CD8-positive, alpha-beta memory T cell (primary cell): ENCODE results near the gene AIPL1. TPM values are rescaled to one million over a fixed set of nuclear protein-coding genes. Genes with fewer than 3 reads are reported as not detected.

ENCODE experiments used
- CTCF ChIA-PET: fragments of 350-600 bp; sonication (Branson Sonifier 250); formaldehyde crosslinking; loops from one replicate; lab custom pipeline; 2021; ENCODE audit warnings: antibody characterized with exemption; lab: Charles Lee
- POLR2A ChIA-PET: fragments of 350-600 bp; sonication (Branson Sonifier 250); formaldehyde crosslinking; loops from one replicate; lab custom pipeline; 2021; ENCODE audit warnings: antibody characterized with exemption; lab: Charles Lee
- DNase-seq, 5 donors: peaks; one replicate each; pipeline versions ENCODE4 v3.0.0 to v3.0.0-alpha.2; 2020 to 2022; ENCODE audit warnings: mixed read lengths in 1 of 5
- H3K27ac ChIP-seq: one replicate; pipeline ENCODE4 v1.7.0; 2013; ENCODE audit warnings: low read depth, mild to moderate bottlenecking, low read length, moderate library complexity
- H3K27me3 ChIP-seq: 2 replicates; pipeline ENCODE4 v1.7.0; 2013; ENCODE audit warnings: low read length, mild to moderate bottlenecking; ENCODE audit not compliant: insufficient read depth, poor library complexity, severe bottlenecking
- H3K36me3 ChIP-seq: 2 replicates; pipeline ENCODE4 v1.7.0; 2013; ENCODE audit warnings: mild to moderate bottlenecking, low read length, moderate library complexity; ENCODE audit not compliant: insufficient read depth
- H3K4me1 ChIP-seq: 2 replicates; pipeline ENCODE4 v1.7.0; 2013; ENCODE audit warnings: mild to moderate bottlenecking, low read length, moderate library complexity; ENCODE audit not compliant: insufficient read depth
- H3K4me3 ChIP-seq: 2 replicates; pipeline ENCODE4 v1.7.0; 2013; ENCODE audit warnings: mild to moderate bottlenecking, low read length
- H3K9me3 ChIP-seq: 2 replicates; pipeline ENCODE4 v1.7.0; 2013; ENCODE audit warnings: mild to moderate bottlenecking, low read length
- H3K27ac Mint-ChIP-seq, 8 donors: one replicate each; pipeline ENCODE4 v1.8.0; 2020 to 2021; ENCODE audit warnings: mixed read lengths in 8 of 8, mild to moderate bottlenecking in 6 of 8, inconsistent platforms in 3 of 8, moderate library complexity in 3 of 8
- H3K27me3 Mint-ChIP-seq, 2 donors: one replicate each; pipeline ENCODE4 v1.8.0; 2020 to 2021; ENCODE audit warnings: mixed read lengths in 2 of 2, mild to moderate bottlenecking in 1 of 2, moderate library complexity in 1 of 2
- H3K36me3 Mint-ChIP-seq, 3 donors: one replicate each; pipeline ENCODE4 v1.8.0; 2020 to 2021; ENCODE audit warnings: mixed read lengths in 3 of 3, inconsistent platforms in 1 of 3, mild to moderate bottlenecking in 1 of 3
- H3K4me1 Mint-ChIP-seq, 3 donors: one replicate each; pipeline ENCODE4 v1.8.0; 2020 to 2021; ENCODE audit warnings: mixed read lengths in 3 of 3, inconsistent platforms in 1 of 3, mild to moderate bottlenecking in 1 of 3
- H3K4me3 Mint-ChIP-seq, 7 donors: one replicate each; pipeline ENCODE4 v1.8.0; 2020 to 2021; ENCODE audit warnings: mixed read lengths in 7 of 7, mild to moderate bottlenecking in 6 of 7, moderate library complexity in 4 of 7, inconsistent platforms in 2 of 7
- H3K9me3 Mint-ChIP-seq, 5 donors: one replicate each; pipeline ENCODE4 v1.8.0; 2020 to 2022; ENCODE audit warnings: mixed read lengths in 5 of 5, mild to moderate bottlenecking in 3 of 5, moderate library complexity in 2 of 5, inconsistent platforms in 1 of 5
- polyA plus RNA-seq: library from polyadenylated mRNA; unstranded; fragments of 300-500 nt; fragmentation: Illumina TruSeq; gene quantifications from one replicate; pipeline ENCODE4 v1.2.3, GENCODE V29; 2021
- total RNA-seq, 2 experiments: library from RNA; stranded (reverse); gene quantifications; one replicate each; pipeline ENCODE4 v1.2.3, GENCODE V29; 2021

AIPL1 gene
- total and polyA plus RNA-seq, 3 experiments from 2014 or later: not detected

DNA sequence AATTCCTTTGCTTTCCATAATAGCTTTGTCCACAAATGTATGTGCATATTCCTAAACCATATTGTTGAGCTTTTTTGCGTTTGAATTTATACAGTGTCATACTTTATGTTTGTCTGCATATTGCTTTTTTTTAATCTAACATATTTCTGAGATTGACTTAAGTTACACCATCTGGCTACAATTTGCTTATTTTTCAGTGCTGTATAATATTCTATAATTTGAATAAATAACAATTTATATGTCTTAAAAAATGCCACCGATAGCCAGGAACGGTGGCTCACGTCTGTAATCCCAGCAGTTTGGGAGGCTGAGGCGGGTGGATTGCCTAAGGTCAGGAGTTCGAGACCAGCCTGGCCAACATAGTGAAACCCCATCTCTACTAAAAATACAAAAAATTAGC, 7.9 kb upstream of the AIPL1 start:
- Histone ChIP-seq H3K4me1 (peaks cover 4% of the 10 kb centered on the region), H3K27ac (no peak overlapping the region), H3K4me3 (no peak overlapping the region), H3K9me3 (no peaks in the 10 kb centered on the region), H3K27me3 (no peaks in the 10 kb centered on the region), H3K36me3 (no peaks in the 10 kb centered on the region)
- Mint-ChIP-seq H3K4me1 (peaks cover 12 to 14% (median 14%) of the 10 kb centered on the region in 3 donors), H3K4me3 (peak overlapping the region in 3 of 7 donors; percentile 61 to 91 (median 87)), H3K9me3 (peaks cover 0 to 4% (median 0%) of the 10 kb centered on the region in 5 donors), H3K36me3 (peaks cover 0 to 4% (median 0%) of the 10 kb centered on the region in 3 donors), H3K27me3 (peaks cover 10 to 24% of the 10 kb centered on the region in 2 donors), H3K27ac (no peak overlapping the region)
- DNase-seq: no peak
- POLR2A ChIA-PET: no interaction called here
- CTCF ChIA-PET: no interaction called here

DNA sequence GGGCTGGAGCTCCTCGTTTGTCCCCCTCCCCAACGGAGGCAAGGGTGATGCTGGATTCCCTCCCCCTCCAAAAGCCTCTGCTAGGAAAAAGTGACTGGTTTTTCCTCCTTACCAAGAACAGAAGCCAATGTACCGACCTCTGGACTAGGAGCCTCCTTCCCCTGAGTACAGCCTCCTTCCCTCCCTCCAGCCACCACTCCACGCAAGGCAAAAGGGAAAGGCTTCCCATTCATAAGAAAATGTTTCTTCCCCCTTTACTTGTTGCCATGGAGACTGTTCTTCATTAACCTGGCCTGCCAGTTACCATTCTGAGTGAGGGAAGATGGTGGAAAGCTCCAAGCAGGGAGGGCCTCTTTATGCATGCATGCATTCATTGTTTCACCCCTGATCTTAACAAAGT, 5.0 kb upstream of the AIPL1 start:
- peaks cover 4% of the 10 kb centered on the region for H3K4me1 ChIP-seq
- Mint-ChIP-seq H3K36me3 (peaks cover 0 to 4% (median 0%) of the 10 kb centered on the region in 3 donors), H3K27me3 (peaks cover 15 to 42% of the 10 kb centered on the region in 2 donors), H3K4me3 (no peak overlapping the region), H3K9me3 (peaks cover 0 to 4% (median 0%) of the 10 kb centered on the region in 5 donors), H3K4me1 (peaks cover 13 to 19% (median 14%) of the 10 kb centered on the region in 3 donors), H3K27ac (no peak overlapping the region)
- H3K36me3 ChIP-seq: no peaks in the 10 kb centered on the region
- H3K27ac ChIP-seq: no peak overlapping the region
- DNase-seq: no peak
- no peaks in the 10 kb centered on the region for H3K9me3 ChIP-seq
- CTCF ChIA-PET: no interaction called here
- no peak overlapping the region for H3K4me3 ChIP-seq
- H3K27me3 ChIP-seq: peaks cover 4% of the 10 kb centered on the region
- POLR2A ChIA-PET: no interaction called here

DNA sequence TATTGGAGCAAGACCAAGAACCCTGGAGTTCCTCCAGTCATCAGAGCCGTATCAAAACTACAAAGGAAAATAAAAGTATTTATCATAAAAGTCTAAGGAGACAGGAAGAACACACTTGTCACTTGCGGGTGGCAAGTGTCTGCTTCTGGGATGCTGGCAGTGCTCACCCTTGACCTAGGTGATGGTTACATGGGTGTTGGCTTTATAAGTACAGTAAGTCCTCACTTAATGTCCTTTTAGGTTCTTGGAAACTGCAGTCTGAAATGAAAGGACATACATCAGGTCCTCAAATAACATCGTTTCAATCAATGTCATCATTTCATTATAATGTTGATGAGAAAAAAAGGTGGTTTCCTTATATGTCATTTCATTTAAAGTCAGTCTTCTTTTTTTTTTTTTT, 3.0 kb upstream of the AIPL1 start:
- H3K4me3 Mint-ChIP-seq: no peak overlapping the region
- no peaks in the 10 kb centered on the region for H3K9me3 Mint-ChIP-seq
- Histone ChIP-seq H3K27me3 (peaks cover 4% of the 10 kb centered on the region), H3K4me3 (no peak overlapping the region), H3K36me3 (no peaks in the 10 kb centered on the region), H3K9me3 (no peaks in the 10 kb centered on the region), H3K27ac (no peak overlapping the region), H3K4me1 (no peaks in the 10 kb centered on the region)
- ChIA-PET POLR2A (no interaction called here), CTCF (no interaction called here)
- H3K27ac Mint-ChIP-seq: no peak overlapping the region
- peaks cover 0 to 4% (median 0%) of the 10 kb centered on the region in 3 donors for H3K36me3 Mint-ChIP-seq
- peaks cover 0 to 4% (median 2%) of the 10 kb centered on the region in 3 donors for H3K4me1 Mint-ChIP-seq
- no peak for DNase-seq
- H3K27me3 Mint-ChIP-seq: peaks cover 17 to 42% of the 10 kb centered on the region in 2 donors

DNA sequence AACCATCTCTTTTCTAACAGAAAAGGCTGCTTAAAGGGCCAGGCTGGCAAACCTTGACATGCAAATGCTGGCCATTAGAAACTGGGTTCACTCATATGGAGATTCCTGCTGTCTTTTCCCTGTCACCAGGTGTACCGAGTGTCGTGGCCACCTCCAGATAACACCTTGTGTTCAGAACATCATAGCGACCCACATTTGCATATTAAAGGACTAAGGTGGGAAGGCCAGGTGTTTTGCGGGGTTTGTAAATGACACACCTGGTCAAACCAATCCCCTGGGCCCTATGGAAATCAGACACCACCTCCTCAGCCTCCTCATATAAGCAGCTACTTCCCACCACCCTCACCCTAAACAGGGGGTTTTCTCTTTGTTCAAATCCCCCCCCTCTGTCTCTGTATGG, 2.5 kb upstream of the AIPL1 start:
- H3K4me3 Mint-ChIP-seq: no peak overlapping the region
- Histone ChIP-seq H3K4me3 (no peak overlapping the region), H3K27me3 (peaks cover 4% of the 10 kb centered on the region), H3K27ac (no peak overlapping the region), H3K36me3 (no peaks in the 10 kb centered on the region), H3K9me3 (no peaks in the 10 kb centered on the region), H3K4me1 (no peaks in the 10 kb centered on the region)
- POLR2A ChIA-PET: no interaction called here
- peaks cover 0 to 4% (median 2%) of the 10 kb centered on the region in 3 donors for H3K4me1 Mint-ChIP-seq
- CTCF ChIA-PET: interaction anchor here (1.5 kb wide), 1 partner anchor 845 kb away, joined by 6 read pairs; no protein-coding TSS in a partner anchor
- peaks cover 0 to 4% (median 0%) of the 10 kb centered on the region in 3 donors for H3K36me3 Mint-ChIP-seq
- peaks cover 17 to 42% of the 10 kb centered on the region in 2 donors for H3K27me3 Mint-ChIP-seq
- H3K27ac Mint-ChIP-seq: no peak overlapping the region
- no peak for DNase-seq
- no peaks in the 10 kb centered on the region for H3K9me3 Mint-ChIP-seq

DNA sequence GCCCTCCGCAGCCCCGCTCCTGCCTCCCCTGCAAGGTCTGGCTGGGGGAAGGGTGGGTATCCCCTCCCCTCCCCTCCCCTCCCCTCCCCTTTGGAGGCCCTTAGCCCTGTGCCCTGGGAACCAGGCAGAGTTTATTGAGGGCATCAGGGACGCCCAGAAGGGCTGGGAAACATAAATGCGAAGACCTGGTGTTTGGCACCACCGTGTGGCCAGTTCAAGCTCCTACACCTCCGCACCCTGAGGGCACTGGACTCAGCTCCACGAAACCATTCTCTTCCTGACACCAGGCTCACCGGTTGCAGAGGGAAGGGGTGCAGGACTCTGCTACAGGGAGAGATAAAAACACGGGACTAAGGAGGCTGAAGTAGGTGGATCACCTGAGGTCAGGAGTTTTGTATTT, 1.0 kb upstream of the AIPL1 start:
- Histone ChIP-seq H3K27ac (no peak overlapping the region), H3K4me1 (no peaks in the 10 kb centered on the region), H3K4me3 (no peak overlapping the region), H3K9me3 (no peaks in the 10 kb centered on the region), H3K27me3 (peaks cover 4% of the 10 kb centered on the region), H3K36me3 (no peaks in the 10 kb centered on the region)
- Mint-ChIP-seq H3K9me3 (peaks cover under 1 to 8% (median 5%) of the 10 kb centered on the region in 5 donors), H3K36me3 (peaks cover 0 to 11% (median 0%) of the 10 kb centered on the region in 3 donors), H3K4me1 (peaks cover 0 to 4% (median 2%) of the 10 kb centered on the region in 3 donors), H3K4me3 (no peak overlapping the region), H3K27me3 (peaks cover 17 to 46% of the 10 kb centered on the region in 2 donors), H3K27ac (no peak overlapping the region)
- ChIA-PET POLR2A (interaction anchor here (0.7 kb wide), 1 partner anchor 844 kb away, joined by 3 read pairs; no protein-coding TSS in a partner anchor), CTCF (interaction anchor here (1.1 to 1.6 kb wide), 9 partner anchors 9 to 849 kb away, joined by 3 to 12 read pairs (median 4); partner anchors contain the start of gene PIMREG)
- DNase-seq: peak; percentile 26 to 71 (median 42)

DNA sequence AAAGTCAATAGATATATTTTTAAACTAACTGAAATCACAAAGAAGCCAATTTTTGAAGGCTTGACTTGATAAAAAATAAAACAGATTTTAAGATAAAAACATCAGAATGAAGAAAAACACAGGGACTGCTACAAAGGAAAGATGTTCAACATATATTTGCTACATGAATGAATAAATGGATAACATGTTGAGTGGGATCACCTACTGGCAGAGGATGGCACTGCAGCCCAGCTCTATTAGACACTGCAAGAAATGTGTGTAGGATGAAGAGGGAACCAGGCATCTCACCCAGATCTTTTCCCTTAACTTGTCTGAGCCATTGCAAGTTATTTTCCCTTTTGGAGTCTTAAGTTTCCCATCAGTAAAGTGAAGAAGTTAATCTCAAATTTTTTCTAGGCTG, 4.2 kb downstream of the AIPL1 start:
- ChIA-PET POLR2A (no interaction called here), CTCF (interaction anchor here (0.8 to 2.2 kb wide), 2 partner anchors 838 to 839 kb away, joined by 3 to 5 read pairs; no protein-coding TSS in a partner anchor)

DNA sequence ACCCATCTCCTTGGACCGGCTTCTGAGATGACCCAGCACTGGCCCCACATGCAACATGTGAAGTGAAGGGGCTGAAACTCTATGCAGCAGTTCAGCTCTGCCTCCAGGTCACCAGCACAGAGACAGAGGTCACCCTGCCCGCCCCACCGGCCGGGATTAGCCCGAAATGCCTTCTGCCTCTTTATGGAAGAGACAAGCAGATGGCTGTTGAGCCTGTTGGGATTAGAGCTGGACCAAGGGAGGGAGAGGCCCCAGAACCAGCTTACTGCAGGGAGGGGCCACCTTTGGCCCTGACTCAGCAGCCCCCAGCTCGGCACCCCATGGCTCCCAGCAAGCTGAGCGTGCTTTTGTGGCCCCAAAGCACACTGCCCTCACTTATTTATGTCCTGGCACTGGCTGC, 5.7 kb downstream of the AIPL1 start:
- no peaks in the 10 kb centered on the region for H3K27me3 ChIP-seq
- Mint-ChIP-seq H3K9me3 (peaks cover 5 to 17% (median 13%) of the 10 kb centered on the region in 5 donors), H3K36me3 (peaks cover 0 to 15% (median 0%) of the 10 kb centered on the region in 3 donors), H3K27ac (peak overlapping the region in 1 of 8 donors; percentile 29), H3K4me1 (peaks cover 8 to 16% (median 11%) of the 10 kb centered on the region in 3 donors), H3K27me3 (peaks cover 3 to 4% of the 10 kb centered on the region in 2 donors), H3K4me3 (no peak overlapping the region)
- DNase-seq: no peak
- no peaks in the 10 kb centered on the region for H3K9me3 ChIP-seq
- POLR2A ChIA-PET: no interaction called here
- peaks cover 16% of the 10 kb centered on the region for H3K4me1 ChIP-seq
- H3K27ac ChIP-seq: no peak overlapping the region
- H3K36me3 ChIP-seq: no peaks in the 10 kb centered on the region
- CTCF ChIA-PET: no interaction called here
- no peak overlapping the region for H3K4me3 ChIP-seq

More for the DNA sequence above, 4.2 kb downstream of the AIPL1 start:
- Histone ChIP-seq H3K27me3 (no peaks in the 10 kb centered on the region), H3K4me1 (peaks cover 16% of the 10 kb centered on the region), H3K4me3 (no peak overlapping the region), H3K9me3 (no peaks in the 10 kb centered on the region), H3K36me3 (no peaks in the 10 kb centered on the region), H3K27ac (no peak overlapping the region)
- Mint-ChIP-seq H3K4me1 (peaks cover 8 to 16% (median 11%) of the 10 kb centered on the region in 3 donors), H3K27ac (no peak overlapping the region), H3K4me3 (no peak overlapping the region), H3K27me3 (peaks cover 3 to 4% of the 10 kb centered on the region in 2 donors), H3K9me3 (peaks cover 5 to 17% (median 13%) of the 10 kb centered on the region in 5 donors), H3K36me3 (peaks cover 0 to 15% (median 0%) of the 10 kb centered on the region in 3 donors)
- DNase-seq: no peak

DNA sequence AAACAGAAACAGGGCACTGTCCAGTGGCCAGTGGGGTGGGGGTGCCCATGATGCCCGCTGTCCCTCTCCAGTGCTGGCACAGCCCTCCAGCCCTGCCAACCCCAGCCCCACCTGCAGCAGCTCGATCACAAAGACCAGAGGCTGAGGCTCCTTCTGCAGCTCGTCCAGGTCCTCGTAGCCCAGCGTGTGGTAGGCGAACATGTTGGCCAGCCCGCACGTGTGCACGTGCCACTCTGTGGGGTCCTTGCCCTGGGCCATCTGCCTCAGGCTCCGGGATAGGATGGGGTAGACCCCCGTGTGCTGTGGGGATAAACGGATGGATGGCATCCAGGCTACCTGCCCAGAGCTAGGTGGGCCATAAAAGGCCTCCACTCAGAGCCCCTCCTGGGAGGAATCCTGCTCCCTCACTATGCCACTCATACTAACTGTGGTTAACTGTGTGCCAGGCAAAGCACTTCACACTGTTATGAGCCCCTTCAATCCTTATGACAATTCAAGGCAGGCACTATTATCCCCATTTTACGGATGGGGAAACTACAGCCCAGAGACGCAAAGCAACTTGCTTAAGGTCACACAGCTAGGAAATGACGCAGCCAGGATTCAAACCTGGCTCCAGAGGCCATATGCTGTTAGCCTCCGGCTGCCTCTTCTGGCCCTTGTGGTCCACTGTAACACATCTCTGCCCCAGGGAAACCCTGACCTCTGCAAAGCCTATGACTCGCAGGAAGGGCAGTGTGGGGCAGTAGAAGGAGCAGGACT, 6.5 kb downstream of the AIPL1 start:
- no peak for DNase-seq
- Histone ChIP-seq H3K36me3 (no peaks in the 10 kb centered on the region), H3K27me3 (no peaks in the 10 kb centered on the region), H3K4me3 (no peak overlapping the region), H3K9me3 (no peaks in the 10 kb centered on the region), H3K27ac (no peak overlapping the region), H3K4me1 (peaks cover 16% of the 10 kb centered on the region)
- H3K27ac Mint-ChIP-seq: no peak overlapping the region
- H3K9me3 Mint-ChIP-seq: peaks cover 5 to 17% (median 13%) of the 10 kb centered on the region in 5 donors
- peak overlapping the region in 1 of 7 donors; percentile 73 for H3K4me3 Mint-ChIP-seq
- H3K4me1 Mint-ChIP-seq: peaks cover 8 to 16% (median 11%) of the 10 kb centered on the region in 3 donors
- CTCF ChIA-PET: no interaction called here
- H3K27me3 Mint-ChIP-seq: peaks cover 3 to 12% of the 10 kb centered on the region in 2 donors
- POLR2A ChIA-PET: no interaction called here
- H3K36me3 Mint-ChIP-seq: peaks cover 0 to 15% (median 0%) of the 10 kb centered on the region in 3 donors
